Liver (tissue), 9 donors: ENCODE measurements around the gene NUP42. TPM values are rescaled to one million over a fixed set of nuclear protein-coding genes. Genes with fewer than 3 reads are reported as not detected.

ENCODE experiments used
- DNase-seq: peaks from one replicate; pipeline ENCODE4 v3.0.0-alpha.2; 2017; ENCODE audit warnings: low spot score
- H3K27ac ChIP-seq, 2 donors: one replicate each; pipeline ENCODE4 v1.7.0; 2013; ENCODE audit warnings: inconsistent platforms in 2 of 2, low read length in 2 of 2, control low read depth in 1 of 2, low read depth in 1 of 2, mild to moderate bottlenecking in 1 of 2
- H3K27me3 ChIP-seq, 4 donors: one replicate each; pipeline versions ENCODE4 v1.6.1 to v1.7.0; 2013; ENCODE audit warnings: low read length in 3 of 4, inconsistent platforms in 1 of 4, mild to moderate bottlenecking in 1 of 4, moderate library complexity in 1 of 4; ENCODE audit not compliant: control insufficient read depth in 4 of 4, insufficient read depth in 4 of 4
- H3K36me3 ChIP-seq, 4 donors: one replicate each; pipeline versions ENCODE4 v1.6.1 to v1.7.0; 2013; ENCODE audit warnings: low read length in 3 of 4, mild to moderate bottlenecking in 3 of 4, low read depth in 1 of 4, moderate library complexity in 1 of 4; ENCODE audit not compliant: control insufficient read depth in 4 of 4, insufficient read depth in 3 of 4
- H3K4me1 ChIP-seq, 4 donors: one replicate each; pipeline versions ENCODE4 v1.6.1 to v1.7.0; 2013; ENCODE audit warnings: low read length in 3 of 4, mild to moderate bottlenecking in 3 of 4, moderate library complexity in 1 of 4; ENCODE audit not compliant: control insufficient read depth in 4 of 4, insufficient read depth in 4 of 4
- H3K4me3 ChIP-seq, 3 donors: one replicate each; pipeline versions ENCODE4 v1.6.1 to v1.7.0; 2013; ENCODE audit warnings: low read length in 3 of 3, control low read depth in 1 of 3, low read depth in 1 of 3, mild to moderate bottlenecking in 1 of 3
- H3K9ac ChIP-seq, 2 donors: one replicate each; pipeline ENCODE4 v1.7.0; 2013; ENCODE audit warnings: low read length in 2 of 2, mild to moderate bottlenecking in 2 of 2, moderate library complexity in 2 of 2, control low read depth in 1 of 2, low read depth in 1 of 2
- H3K9me3 ChIP-seq, 4 donors: one replicate each; pipeline versions ENCODE4 v1.6.1 to v1.7.0; 2013; ENCODE audit warnings: low read length in 3 of 4; ENCODE audit not compliant: control insufficient read depth in 4 of 4
- ATF3 ChIP-seq: IDR thresholded peaks from 2 replicates; pipeline ENCODE4 v1.6.1; 2016; ENCODE audit warnings: antibody characterized with exemption
- EGR1 ChIP-seq, 2 donors: IDR thresholded peaks; 2 replicates each; pipeline ENCODE4 v1.6.1; 2016 to 2018; ENCODE audit warnings: antibody characterized with exemption in 2 of 2, low read depth in 2 of 2
- FOXA1 ChIP-seq: IDR thresholded peaks from 2 replicates; pipeline ENCODE4 v1.6.1; 2016; ENCODE audit warnings: antibody characterized with exemption
- FOXA2 ChIP-seq: IDR thresholded peaks from 2 replicates; pipeline ENCODE4 v1.6.1; 2016; ENCODE audit warnings: antibody characterized with exemption
- GABPA ChIP-seq, 2 donors: IDR thresholded peaks in 1 of 2; conservative IDR thresholded peaks in 1 of 2; 2 replicates each; pipeline ENCODE4 v1.6.1; 2016; ENCODE audit warnings: antibody characterized with exemption in 2 of 2, mild to moderate bottlenecking in 1 of 2, moderate library complexity in 1 of 2
- HNF4A ChIP-seq, 2 donors: conservative IDR thresholded peaks; 2 replicates each; pipeline ENCODE4 v1.6.1; 2016; ENCODE audit warnings: antibody characterized with exemption in 2 of 2, mild to moderate bottlenecking in 2 of 2
- HNF4G ChIP-seq: IDR thresholded peaks from 2 replicates; pipeline ENCODE4 v1.6.1; 2016; ENCODE audit warnings: antibody characterized with exemption
- JUND ChIP-seq, 2 donors: IDR thresholded peaks; 2 replicates each; pipeline ENCODE4 v1.6.1; 2016; ENCODE audit warnings: antibody characterized with exemption in 2 of 2
- MAX ChIP-seq: IDR thresholded peaks from 2 replicates; pipeline ENCODE4 v1.6.1; 2016; ENCODE audit warnings: antibody characterized with exemption
- NR2F2 ChIP-seq: IDR thresholded peaks from 2 replicates; pipeline ENCODE4 v1.6.1; 2016; ENCODE audit warnings: antibody characterized with exemption
- RAD21 ChIP-seq, 2 donors: IDR thresholded peaks; 2 replicates each; pipeline ENCODE4 v1.6.1; 2016; ENCODE audit warnings: antibody characterized with exemption in 2 of 2, mild to moderate bottlenecking in 2 of 2
- REST ChIP-seq: IDR thresholded peaks from 2 replicates; pipeline ENCODE4 v1.6.1; 2016; ENCODE audit warnings: antibody characterized with exemption, mild to moderate bottlenecking
- RXRA ChIP-seq, 2 donors: IDR thresholded peaks; 2 replicates each; pipeline ENCODE4 v1.6.1; 2017 to 2018; ENCODE audit warnings: antibody characterized with exemption in 2 of 2, mild to moderate bottlenecking in 1 of 2
- SP1 ChIP-seq: IDR thresholded peaks from 2 replicates; pipeline ENCODE4 v1.6.1; 2018; ENCODE audit warnings: antibody characterized with exemption, mild to moderate bottlenecking
- TAF1 ChIP-seq: conservative IDR thresholded peaks from 2 replicates; pipeline ENCODE4 v1.6.1; 2016; ENCODE audit warnings: antibody characterized with exemption, mild to moderate bottlenecking
- YY1 ChIP-seq: IDR thresholded peaks from 2 replicates; pipeline ENCODE4 v1.6.1; 2016; ENCODE audit warnings: antibody characterized with exemption, mild to moderate bottlenecking
- ZBTB33 ChIP-seq: IDR thresholded peaks from 2 replicates; pipeline ENCODE4 v1.6.1; 2016; ENCODE audit warnings: antibody characterized with exemption
- WGBS: extraction: QIAGEN DNeasy Blood & Tissue Kit; methylation state at CpG from one replicate; pipeline ENCODE4 v1.1.7; 2013; 5-methylcytosine and 5-hydroxymethylcytosine counted together
- polyA plus RNA-seq, 2 donors: library from polyadenylated mRNA; stranded (reverse) in 1 of 2; unstranded in 1 of 2; fragments of 200-250 nt in 1 of 2; fragments of >200 nt in 1 of 2; fragmentation: Nextera tagmentation in 1 of 2; extraction: Ambion mirVana in 1 of 2; gene quantifications; one replicate each; pipeline versions ENCODE4 v1.2.1 to v1.2.3, GENCODE V29; 2013 to 2015
- total RNA-seq, 2 donors: library from RNA; depleted of rRNA; stranded (reverse); fragments of >200 nt; gene quantifications; one replicate each; pipeline ENCODE4 v1.2.3, GENCODE V29; 2014
- TF ChIP-seq, protein P1 (sequence below): fragments of 150-350 bp; IDR thresholded peaks from 2 replicates; pipeline ENCODE4 v1.5.1; 2017; ENCODE audit warnings: improper control_type of control experiment, low read depth, low read length; ENCODE audit not compliant: missing input control
- donor health status: healthy.
- donor health status: healthy.
- donor health status: healthy.
- donor health status: healthy.
- donor health status: healthy.

The NUP42 gene
- total and polyA plus RNA-seq, 4 donors: 11.9 to 35.8 (median 18.3) TPM

- DNase-seq: no peak
- peaks cover 0 to 6% (median 2%) of the 10 kb centered on the region in 4 donors for H3K27me3 ChIP-seq
- no peak overlapping the region for H3K27ac ChIP-seq
- WGBS: 78% methylated on average over 4 of the region's 4 CpGs
- TF ChIP-seq HNF4A (conservative IDR thresholded peaks at IDR 0.05): no peak
- no peak for TF ChIP-seq RXRA (IDR thresholded peaks at IDR 0.05)
- no peak for TF ChIP-seq GABPA (IDR thresholded peaks at IDR 0.05 in 1 of 2, conservative IDR thresholded peaks at IDR 0.05 in 1 of 2)
- TF ChIP-seq FOXA2: no peak
- TF ChIP-seq SP1: no peak
- TF ChIP-seq MAX: no peak
- no peak for TF ChIP-seq YY1
- no peak for TF ChIP-seq FOXA1
- no peak for TF ChIP-seq TAF1
- no peak for TF ChIP-seq JUND (IDR thresholded peaks at IDR 0.05)
- TF ChIP-seq, protein P1, sequence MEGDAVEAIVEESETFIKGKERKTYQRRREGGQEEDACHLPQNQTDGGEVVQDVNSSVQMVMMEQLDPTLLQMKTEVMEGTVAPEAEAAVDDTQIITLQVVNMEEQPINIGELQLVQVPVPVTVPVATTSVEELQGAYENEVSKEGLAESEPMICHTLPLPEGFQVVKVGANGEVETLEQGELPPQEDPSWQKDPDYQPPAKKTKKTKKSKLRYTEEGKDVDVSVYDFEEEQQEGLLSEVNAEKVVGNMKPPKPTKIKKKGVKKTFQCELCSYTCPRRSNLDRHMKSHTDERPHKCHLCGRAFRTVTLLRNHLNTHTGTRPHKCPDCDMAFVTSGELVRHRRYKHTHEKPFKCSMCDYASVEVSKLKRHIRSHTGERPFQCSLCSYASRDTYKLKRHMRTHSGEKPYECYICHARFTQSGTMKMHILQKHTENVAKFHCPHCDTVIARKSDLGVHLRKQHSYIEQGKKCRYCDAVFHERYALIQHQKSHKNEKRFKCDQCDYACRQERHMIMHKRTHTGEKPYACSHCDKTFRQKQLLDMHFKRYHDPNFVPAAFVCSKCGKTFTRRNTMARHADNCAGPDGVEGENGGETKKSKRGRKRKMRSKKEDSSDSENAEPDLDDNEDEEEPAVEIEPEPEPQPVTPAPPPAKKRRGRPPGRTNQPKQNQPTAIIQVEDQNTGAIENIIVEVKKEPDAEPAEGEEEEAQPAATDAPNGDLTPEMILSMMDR: no peak
- no peak for TF ChIP-seq ZBTB33
- no peak for TF ChIP-seq REST
- TF ChIP-seq RAD21 (IDR thresholded peaks at IDR 0.05): no peak
- no peak for TF ChIP-seq HNF4G
- no peak for TF ChIP-seq ATF3
- TF ChIP-seq EGR1 (IDR thresholded peaks at IDR 0.05; ENCODE audit: low read depth in 2 of 2): no peak
- no peak for TF ChIP-seq NR2F2
- no peaks in the 10 kb centered on the region for H3K9me3 ChIP-seq
- no peak overlapping the region for H3K9ac ChIP-seq
- no peaks in the 10 kb centered on the region for H3K36me3 ChIP-seq
- H3K4me3 ChIP-seq: no peak overlapping the region
- H3K4me1 ChIP-seq: peaks cover 0 to 4% (median 3%) of the 10 kb centered on the region in 4 donors
These were observed 61.1 kb downstream of the NUP42 start for GRCh38 chr7:23242935-23243334.
